Embryonic facial prominence (tissue), 1 donor: ENCODE measurements around the gene NSUN3.
"Not testable (repeated sequence)": the region's sequence is repeated elsewhere in the genome, so short reads cannot be mapped to it uniquely, and the experiment has no call there.

Experiments used
- DNase-seq: peaks from one replicate; pipeline ENCODE4 v3.0.0-alpha.2; 2016; ENCODE audit errors: extremely low spot score

NSUN3 gene

GRCh38 chr3:94062513-94063404 is at the start of gene NSUN3, which contains the start of gene DHFR2:
NSUN3 (plus strand) TSS chr3:94063061; CDS start chr3:94063127, 66 bp downstream.
DHFR2 (minus strand) TSS chr3:94062916; CDS start chr3:94061511, 1,405 bp downstream.
- peak; percentile 92 for DNase-seq

DNA sequence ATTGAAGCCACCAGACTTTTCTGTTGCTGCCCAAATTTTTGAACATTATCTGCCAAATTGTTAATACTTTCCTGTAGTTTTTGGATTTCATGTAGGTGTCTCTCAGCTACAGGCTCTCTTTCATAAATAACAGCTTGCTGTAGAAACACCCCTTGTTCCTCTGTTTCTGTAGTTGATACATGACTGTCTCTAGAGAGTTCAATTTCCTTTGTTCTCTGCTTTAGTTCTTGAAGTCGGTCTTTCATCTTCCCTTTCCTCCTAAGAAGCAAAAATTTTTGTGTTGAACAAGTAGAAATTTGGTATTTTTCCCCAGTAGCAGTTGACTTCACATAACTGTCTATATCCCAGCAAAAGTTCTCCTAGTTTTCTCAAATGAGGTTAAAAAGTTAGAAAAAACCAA is 47.8 kb upstream of the NSUN3 start:
- no peak for DNase-seq

DNA sequence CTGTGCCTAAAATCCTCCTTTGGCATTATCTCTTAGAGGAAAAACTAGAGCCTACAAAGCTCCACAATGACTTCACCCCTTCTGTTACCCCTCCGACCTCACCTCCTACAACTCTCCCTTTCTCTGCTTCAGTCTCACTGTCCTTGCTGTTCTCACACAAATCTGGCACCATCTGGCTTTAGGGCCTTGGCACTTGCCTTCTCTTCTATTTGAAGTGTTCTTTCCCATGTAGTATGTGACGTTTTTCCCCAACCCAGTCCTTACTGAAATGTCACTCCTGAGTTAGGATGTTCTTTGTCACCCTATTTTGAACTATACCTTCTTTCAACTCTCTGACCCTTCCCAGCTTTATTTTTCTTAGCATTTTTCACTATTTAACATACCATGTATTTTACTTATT is 43.2 kb upstream of the NSUN3 start:
- DNase-seq, result no peak

DNA sequence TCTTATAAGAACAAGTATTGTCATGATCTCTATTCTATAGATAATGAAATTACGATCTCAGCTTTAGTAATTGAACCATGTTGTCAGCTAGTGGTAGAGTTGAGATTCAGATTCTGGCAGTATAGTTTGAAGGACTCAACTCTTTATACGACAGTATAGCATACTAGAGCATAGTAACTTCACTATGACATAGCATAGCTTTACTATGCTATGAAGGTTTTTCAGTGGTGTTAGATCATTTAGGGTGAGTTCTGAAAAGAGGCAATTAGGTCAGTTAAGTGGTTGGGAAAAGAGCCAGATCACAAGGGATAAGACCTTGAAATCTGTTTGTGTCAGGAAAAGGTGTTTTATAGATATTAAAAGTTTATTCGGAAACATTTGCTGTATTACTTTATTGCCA is 42.6 kb upstream of the NSUN3 start:
- no peak for DNase-seq

- no peak for DNase-seq
These were observed 38.5 kb upstream of the NSUN3 start for GRCh38 chr3:94024385-94024784.

DNA sequence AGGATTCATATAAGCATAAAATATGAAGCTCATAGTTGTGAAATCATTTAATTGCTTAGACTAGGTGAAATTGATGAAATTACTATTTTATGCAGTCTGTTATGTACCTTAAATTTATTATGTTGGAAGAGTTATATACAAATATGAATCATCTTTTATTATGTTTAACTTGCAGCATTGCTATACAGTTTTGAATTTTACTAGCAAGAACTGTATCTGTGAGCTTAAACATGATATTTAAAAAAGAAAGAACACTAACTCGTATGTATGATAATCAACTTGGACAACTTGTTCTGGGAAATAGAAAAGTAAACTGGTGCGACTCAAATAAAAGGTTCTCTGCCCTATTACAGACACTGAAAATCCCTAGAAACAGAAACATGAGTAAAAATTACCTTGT is 36.2 kb upstream of the NSUN3 start:
- DNase-seq, result no peak

DNA sequence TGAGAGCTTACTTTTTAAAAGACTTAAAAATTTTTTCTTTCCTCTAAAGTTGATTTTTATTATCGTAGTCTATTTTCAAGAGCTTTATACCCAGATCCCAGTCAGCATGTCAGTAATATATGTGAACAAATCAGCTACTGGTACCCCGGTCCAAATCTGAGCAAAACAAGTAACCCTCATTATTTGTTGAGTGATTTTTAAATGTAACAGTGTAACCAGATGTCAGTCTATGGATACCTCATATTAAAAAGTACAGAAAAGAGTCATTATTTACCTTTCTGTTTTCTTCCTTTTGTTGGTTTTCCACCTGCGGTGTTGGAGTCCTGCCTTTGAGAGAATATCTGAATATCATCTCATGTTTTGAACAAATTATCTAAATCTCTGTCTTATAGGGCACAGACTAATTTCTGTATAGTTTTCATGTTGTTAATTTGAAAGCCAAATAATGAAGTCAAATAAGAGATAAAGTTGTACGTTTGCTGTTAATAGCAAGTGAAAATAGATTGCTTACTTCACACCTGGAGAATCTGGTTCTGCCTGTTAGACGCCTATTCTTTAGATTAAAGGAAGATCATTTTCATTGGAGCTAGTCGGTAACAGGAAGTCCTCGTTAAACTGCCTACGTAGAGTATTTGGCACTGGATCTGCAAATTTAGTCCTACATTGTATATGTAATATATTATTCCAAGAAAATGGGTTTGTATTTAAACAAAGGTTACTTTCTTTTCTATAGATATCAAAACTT is 34.6 kb upstream of the NSUN3 start, which contains the start of gene STX19:
TSS of gene STX19 (minus strand) at position 505 of the 745 bp plus-strand sequence. CDS start 13,328 bp downstream, outside the sequence.
- DNase-seq, result peak; percentile 34

DNA sequence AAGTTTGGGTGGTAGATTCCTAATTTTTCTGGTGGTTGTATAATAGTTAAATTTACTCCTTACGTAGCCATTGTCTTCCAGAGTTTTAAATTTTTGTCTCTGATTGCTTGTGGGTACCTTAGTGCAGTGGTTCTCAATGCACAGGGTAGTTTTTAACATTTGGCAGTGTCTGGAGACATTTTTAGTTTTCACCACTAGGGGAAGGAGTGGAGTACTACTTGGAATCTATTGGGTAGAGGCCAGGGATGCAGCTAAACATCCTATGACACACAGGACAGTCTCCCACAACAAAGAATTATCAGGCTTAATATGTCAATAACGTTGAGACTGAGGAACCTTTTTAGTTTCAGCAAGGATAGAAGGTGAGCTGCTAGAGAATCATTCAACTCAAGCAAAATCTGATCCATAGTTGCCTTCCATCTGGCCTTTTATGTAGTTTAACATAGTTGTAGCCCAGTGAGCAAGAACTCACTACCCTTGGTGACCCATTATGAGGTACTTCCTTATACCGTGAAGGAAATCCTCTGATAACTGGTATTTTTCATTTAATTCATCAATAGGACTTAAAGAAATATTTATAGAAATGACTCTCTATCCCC is 25.9 kb upstream of the NSUN3 start:
- no peak for DNase-seq

DNA sequence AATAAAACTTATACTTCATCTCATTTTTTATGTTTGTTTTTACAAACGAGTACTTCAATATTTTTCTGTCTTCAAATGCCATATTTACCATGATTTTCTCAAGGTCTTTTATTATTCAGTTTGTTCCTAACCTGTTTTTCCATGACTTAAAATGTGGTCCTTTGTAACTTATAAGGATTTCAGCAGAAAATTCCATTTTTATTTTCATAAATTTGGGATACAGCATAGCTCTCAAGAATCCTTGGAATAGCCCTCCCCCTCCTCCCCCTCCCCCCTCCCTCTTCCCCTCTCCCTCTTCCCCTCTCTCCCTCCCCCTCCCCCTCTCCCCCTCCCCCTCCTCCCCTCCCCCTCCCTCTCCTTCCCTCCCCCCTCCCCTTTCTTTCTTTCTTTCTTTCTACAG is 19.6 kb upstream of the NSUN3 start:
- no peak for DNase-seq

GRCh38 chr3:94044100-94044936 is 18.5 kb upstream of the NSUN3 start:
- DNase-seq, result not testable (repeated sequence)

GRCh38 chr3:94046533-94046932 is 16.3 kb upstream of the NSUN3 start:
- DNase-seq, result no peak

DNA sequence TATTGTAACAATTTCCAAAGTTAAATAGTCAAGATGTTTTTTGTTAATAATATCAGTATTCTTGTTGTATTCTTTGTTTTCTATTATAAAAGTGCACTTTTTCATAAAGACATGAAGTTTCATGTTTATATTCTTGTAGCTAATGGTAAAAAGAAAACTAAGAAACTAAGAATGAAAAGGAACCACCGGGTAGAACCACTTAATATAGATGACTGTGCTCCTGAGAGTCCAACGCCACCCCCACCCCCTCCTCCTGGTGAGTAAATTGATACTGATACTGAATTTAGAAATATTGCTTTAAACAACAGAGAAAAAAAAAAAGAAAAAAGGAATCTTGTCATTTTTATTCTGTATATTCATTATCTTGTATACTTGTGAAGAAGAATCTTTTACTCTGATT is 13.6 kb upstream of the NSUN3 start:
- DNase-seq, result no peak

DNA sequence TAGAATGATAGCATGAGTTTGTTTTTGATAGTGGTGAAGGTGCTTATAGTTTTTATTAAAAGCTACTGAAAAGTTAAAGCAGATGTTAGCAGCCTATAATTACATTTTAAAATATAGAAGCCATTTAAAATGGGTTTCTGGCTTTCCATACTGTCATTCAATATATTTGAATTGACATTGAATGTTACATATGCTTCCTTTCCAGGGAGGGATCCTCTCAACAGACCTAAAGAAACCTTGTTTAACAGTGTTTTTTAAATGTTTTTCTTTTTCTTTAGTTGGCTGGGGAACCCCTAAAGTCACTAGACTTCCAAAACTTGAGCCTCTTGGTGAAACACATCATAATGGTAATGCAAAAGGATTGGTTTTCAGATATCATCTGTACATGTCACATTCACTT is 12.3 kb upstream of the NSUN3 start:
- no peak for DNase-seq

- DNase-seq, result no peak
These were observed 1.6 kb upstream of the NSUN3 start for GRCh38 chr3:94061297-94061696.

DNA sequence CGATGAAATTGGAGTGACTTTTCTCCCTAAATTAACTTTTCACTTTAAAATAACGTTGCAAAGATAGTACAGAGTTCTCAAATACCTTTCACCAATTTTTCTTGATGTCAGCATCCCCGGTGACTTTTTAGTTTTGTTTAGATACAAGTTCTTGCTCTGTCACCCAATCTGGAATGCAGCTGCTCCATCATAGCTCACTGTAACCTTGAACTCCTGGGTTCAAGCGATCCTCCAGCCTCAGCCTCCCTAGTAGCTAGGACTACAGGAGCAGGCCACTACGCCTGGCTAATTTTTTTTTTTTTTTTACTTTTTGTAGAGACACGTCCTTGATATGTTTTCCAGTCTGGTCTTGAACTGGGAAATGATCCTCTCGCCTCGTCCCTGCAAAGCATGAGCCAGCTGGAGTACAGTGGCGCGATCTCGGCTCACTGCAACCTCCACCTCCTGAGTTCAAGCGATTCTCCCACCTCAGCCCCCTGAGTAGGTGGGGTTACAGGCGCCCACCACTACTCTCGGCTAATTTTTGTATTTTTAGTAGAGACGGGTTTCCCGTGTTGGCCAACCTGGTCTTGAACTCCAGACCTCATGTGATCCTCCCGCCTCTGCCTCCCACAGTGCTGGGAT is 747 bp downstream of the NSUN3 start:
- DNase-seq, result no peak

DNA sequence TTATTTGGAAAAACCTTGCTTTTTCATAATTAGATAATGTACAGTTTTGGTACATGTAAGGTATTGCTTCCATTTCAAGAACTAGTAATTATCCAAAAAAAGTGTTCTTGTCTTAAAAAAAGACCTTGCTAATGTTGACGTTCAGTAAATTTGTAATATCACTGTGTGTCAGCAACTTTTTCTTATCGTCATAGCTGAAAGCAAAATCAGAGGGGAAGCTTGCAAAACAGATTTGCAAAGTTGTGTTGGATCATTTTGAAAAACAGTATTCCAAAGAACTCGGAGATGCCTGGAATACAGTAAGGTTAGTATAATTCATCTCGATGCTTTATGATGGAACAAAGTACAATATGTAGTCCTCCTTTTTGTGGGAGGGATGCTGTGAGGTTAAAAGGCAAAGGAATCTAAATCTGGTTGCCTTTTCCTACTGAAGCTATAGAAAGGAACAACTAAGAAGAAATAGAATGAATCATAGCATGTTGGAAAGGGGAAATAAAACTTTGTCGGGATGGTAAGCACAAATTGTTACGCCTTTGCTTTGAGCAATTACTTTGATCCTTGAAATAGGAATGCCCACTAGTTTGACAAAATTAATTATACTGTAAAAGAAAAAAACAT is 1.5 kb downstream of the NSUN3 start:
- no peak for DNase-seq

- DNase-seq, result no peak
These were observed 2.3 kb downstream of the NSUN3 start for GRCh38 chr3:94065122-94065521.

DNA sequence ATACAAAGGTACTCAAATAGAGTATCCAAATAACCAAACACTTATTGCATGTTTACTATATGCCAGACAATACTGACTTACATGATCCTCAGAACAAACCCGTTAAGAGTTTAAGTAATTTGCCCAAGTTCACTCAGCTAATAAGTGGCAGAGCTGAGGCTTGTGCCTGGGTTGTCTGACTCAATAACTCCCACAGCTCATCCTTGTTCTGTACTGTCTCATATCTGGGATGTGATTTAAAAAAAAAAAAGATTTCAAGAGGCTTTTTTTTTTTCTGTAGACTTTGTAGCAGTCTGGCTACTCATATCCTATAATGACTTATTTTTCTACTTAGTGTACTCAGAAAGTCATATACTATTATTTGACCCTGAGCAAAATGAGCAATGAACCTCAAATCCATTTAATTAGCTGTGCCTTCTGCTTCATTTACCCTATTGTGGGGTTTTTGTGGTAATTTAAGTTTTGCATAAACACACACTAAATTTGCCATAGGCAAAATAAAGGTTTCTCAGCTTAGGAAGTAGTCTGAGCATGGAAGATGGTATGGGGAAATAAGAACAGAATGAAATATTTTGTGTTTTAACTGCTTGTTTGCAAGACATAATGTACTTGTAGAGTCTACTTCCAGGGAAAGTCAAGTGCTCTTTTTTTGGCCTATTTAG is 3.1 kb downstream of the NSUN3 start:
- no peak for DNase-seq

- no peak for DNase-seq
These were observed 3.9 kb downstream of the NSUN3 start for GRCh38 chr3:94066506-94067500.
